NCI-H1105 treated with DMSO at 0.1 percent for 48 hours (cell line): ENCODE results near the gene ARID5B.
A peak's percentile ranks its signal among the peaks of the same experiment; 100 is the strongest.

Source experiments
- DNase-seq: peaks from one replicate; lab custom pipeline; 2025; lab: John Stamatoyannopoulos, UW

Gene ARID5B

DNA sequence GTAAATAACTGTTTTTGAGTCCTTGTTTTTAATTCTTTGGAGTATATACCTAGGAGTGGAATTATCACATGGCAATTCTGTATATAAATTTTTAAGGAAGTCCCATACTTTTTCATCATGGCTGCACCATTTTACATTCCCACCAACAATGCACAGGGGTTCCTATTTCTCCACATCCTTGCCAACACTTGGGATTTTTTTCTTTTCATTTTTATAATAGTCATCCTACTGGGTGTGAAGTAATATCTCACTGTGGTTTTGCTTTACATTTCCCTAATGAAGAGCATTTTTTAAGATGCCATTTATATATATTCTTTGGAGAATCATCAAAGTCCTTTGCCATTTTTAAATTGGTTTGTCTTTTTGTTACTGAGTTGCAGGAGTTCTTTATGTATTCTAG, 89.7 kb downstream of the ARID5B start:
- no peak for DNase-seq

DNA sequence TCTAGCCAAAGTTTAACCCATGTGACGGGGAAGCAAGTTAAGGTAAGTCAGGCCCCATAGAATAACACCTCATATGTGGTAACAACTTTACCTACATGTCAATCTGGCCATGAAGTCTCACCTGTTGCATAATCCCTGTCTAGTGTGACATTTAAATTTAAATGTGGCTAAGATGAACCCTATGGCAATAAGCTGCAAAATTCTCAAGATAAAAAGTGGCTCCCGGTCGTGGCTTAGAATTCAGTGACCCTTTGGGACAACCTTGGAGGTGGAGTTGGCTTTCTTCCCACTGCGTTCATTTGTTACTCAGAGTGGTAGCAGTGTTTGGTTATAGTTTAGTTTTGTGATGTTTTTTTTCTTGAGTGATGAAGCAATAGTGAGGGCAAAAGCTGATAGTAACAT, 90.6 kb downstream of the ARID5B start:
- no peak for DNase-seq

DNA sequence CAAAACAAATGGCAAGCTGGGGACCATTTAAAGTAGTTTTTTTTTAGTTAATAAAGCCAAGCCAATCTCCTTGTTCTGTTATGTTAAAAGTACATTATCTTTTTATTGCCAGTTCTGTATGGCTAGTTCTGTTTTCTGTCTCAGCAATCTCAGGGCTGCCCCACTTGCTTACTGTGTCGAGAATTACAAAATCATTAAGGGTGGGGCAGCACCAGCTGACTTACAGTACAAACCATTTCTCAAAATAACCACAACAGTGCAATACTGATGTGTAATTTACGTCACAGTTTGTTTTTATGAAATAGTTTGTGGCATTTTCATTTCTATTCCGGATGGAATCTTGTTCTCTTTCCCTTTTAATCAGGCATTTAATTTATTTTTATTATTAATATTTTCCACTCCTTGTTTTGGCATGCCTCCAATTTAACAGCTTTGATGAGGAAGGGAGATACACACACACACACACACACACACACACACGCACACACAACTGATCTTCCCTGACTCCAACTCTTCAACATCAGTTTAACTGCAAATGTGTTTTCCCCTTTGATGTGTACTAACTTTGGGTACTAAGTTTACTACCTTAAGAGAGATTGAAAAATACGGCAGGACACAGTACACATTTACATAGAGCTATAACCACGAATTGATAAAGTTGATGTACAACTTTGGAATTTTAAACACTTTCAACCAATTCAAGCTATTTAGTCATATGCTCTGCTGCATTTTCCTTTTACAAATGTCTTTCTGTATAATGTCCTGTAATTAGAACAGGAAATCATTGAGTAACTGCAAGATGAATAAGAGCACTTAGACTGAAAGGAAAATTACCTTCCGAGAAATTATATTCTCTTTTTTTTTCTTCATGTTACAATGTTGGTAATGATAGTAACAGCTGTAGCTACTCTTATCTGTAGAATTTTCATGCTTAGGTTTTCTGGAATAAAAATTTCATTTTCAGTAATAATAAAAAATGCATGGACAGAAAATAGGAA, 91.5 kb downstream of the ARID5B start:
- DNase-seq = peak; percentile 84

DNA sequence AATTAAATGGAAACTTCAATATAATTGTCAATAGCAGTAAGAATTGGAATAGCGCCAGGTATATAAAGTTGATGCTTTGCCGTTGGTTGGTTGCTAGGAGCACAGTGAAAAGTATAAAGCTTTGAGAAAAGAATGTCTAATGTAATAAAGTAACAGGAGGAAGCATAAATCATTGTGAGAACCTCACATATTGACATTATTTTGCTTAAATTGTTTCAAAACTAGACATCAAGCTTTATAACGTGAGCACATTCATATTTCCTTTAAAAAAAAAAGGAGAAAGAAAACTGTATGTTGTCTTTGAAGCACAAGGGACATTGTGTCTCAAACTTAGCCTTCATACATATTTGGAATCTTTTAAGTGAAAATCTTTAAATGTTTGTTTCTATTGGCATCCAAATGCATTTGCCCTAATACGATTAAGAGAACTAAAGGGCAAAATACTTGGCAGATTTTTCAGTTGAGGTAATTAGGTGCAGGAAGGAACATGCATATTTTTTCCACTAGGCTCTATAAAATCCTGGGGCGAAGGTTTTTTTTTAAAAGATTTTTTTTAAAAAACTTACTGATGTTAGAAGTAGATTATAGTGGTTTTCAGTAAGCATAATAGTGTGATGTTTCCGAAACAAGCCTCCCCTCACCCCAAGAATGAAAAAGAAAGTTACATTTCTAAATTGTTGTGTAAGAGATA, 92.4 kb downstream of the ARID5B start:
- DNase-seq = peak; percentile 84

DNA sequence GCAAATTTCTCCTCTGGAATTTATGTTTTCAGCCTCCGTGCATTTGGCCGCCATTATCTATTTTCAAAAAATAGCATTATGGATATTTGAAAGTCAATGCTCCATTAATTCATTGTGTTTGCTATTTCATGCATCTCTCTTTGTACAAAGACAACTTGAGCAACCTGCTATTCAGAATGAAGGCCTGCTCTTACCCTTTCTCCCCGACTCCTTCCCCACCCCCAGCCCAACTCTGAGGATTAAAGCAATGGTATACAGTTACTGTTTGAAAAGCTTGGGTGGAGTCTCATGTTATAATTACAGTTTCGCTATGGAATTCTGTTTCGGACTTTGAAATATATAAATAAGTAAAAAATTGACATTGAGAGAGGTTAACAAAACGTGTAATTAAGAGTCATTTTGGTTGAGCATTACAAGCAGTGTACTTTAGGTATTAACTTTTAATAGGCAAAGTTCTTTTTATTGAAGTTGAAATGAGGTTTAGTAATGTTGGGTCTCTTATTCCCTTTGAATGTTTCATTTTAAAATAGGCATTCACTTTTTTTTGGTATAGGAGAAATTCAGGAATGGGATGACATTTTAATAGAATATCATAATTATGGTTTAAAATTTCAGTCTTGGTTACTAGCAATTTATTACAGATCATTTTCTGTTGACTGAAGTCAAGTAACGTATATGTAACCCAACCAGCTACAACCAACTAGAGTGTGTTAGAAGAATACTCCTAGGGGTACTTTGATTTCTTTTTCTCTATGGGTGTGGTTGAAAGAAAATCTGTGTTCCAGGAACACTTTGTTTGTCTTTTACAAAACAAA, 93.1 kb downstream of the ARID5B start:
- DNase-seq = no peak

DNA sequence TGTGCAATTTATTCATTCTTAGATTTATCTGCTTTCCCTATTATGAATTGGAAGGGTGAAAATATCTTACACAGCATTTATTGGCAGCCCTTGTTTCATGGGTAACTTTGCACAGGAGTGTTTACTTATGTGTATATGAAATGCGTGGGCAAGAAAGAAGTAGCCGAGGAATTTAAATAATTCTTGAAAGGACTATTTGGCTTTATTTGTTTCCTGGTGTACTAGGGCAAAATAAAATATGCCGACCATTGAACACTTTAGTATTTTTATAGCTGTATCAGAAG, 93.7 kb downstream of the ARID5B start:
- DNase-seq = no peak

DNA sequence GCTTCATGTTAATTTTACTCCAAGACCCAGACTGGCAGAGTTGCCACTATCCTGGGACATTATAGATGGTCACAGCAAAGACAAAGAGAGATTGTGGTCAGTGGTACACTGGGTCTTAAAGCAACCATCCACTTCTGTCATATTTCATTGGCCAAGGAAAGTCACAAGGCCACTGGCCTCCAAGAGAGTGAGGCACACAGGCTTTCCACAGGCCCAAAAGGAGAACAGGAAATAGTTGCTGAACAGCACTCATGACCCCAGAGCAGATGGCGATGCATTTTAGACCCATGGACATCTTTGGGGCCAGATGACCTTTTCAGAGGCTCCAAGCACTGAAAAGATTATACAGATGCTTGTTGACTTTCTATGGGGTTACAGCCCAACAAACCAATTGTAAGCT, 97.4 kb downstream of the ARID5B start:
- DNase-seq = no peak

DNA sequence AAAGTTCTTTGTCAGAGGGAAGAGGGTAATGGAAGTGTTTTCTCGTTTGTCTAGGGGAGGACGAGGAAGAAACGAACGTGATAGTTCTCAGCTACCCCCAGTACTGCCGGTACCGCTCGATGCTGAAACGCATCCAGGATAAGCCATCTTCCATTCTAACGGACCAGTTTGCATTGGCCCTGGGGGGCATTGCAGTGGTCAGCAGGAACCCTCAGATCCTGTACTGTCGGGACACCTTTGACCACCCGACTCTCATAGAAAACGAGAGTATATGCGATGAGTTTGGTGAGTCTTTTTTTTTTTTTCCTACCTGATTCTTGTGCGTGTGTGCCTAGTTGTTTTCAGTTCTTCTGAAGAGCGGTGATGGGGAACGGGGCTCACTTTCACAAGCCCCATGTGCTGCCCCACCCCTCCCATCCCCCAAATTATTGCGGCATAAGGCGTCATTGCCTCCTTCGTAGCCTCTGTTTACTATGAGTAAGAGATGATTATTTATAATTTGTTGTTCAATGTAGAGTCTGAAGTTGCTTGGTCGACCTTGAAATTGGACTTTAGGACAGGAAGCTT, 98.6 kb downstream of the ARID5B start:
- no peak for DNase-seq

DNA sequence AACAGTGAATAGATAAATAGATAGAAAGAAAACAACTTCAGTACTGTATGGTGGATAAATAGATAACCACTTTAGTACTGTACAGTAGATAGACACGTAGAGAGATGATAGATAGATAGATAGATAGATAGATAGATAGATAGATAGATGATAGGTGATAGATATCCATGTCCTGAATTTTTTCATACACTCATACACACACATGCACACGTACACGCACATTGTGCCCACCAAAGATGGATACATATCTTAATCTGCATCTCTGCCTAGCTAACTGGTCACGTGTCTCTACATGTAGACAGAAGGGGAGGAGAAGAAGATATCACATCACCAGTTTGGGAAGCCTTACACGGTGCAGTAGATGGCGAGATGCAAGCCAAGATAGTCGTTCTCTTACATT, 99.2 kb downstream of the ARID5B start:
- DNase-seq = no peak

DNA sequence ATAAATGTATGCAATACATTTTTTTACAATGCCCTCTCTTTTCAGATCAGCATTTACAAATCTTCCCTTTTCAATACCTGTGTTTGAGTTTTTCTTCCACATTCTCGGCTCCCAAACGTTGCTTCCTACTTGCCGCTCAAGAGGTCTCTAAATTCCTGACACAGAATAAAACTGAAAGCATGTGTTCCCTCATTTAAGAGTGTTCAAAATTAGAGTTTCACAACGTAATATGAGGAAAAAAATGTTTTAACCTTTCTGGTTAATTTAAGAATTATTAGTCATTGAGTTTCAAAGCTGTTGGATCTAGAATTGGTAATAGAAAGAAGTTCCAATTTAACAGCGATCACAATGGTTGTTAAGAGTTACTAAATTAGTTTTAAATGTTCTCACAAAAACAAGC, 100.4 kb downstream of the ARID5B start:
- no peak for DNase-seq

DNA sequence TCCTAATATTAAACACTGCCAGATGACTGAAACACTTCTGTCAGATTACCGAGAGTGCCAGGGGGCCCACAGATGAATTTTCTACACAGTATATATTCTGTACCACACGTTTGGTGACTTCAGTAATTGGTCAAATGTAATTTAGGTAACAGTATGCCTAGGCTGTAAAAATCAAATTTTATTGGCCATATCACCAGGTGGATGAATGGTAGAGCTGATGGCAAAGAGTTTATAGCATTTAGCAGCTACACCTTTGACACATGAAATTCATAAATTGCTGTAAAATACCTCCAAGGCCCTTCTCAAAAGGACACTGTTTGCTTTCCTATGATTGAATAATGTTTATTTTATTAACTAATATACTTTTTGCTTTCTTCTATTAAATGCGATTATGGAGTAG, 101.3 kb downstream of the ARID5B start:
- no peak for DNase-seq

DNA sequence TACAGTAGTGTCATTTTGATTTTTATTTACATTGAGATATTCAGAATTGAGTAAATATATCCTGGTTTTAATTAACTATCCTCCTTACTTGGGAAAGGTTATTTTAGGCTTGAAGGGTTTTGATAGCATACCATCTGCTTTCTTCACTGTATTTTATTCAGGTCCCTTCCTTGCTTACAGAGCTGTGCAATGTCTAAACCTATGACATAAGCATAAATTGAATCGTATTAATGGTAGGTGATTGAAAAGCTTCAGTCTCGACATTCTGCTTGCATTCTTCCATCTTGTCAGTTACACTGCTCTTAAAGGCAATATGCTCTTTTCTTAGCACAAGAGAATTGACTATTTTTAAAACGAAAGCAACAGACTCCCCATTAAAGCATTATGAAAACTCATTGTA, 102.5 kb downstream of the ARID5B start:
- DNase-seq = no peak

DNA sequence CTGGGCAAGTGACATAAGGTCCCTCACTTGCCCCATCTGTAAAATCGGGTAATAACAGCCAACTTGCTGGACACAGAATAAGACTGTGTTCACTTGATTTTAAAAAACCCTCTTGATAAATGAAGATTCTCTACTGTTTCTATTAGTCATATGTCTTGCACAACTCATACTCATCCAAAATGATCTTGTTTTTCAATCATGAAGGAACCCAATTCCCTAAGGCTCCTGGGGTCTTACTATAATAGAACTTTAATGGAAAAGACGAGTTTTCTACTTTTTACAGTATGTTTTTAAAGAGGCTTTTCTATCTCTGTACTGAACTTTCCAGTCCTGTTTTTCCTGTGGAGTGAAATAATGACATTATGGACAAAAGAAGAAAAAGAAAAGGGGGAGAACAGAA, 103.8 kb downstream of the ARID5B start:
- no peak for DNase-seq

DNA sequence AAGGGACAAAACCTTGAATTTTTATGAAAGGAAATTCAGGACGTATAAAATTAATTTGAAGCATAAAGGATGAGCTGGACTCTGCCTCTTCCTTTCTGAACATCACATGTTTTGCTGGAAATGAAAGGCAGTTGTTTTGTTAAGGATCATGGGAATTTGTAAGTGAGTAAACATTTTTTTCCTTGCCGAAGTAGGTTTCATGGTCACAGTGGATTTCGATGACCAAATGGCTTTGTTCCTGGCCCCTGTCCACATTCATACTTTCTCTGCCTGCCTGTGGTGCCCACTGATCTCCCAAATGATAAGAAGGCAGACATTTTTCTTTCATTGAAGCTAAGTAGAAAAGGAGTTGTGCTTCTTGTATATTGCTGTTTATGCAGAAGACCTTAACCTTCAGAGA, 104.2 kb downstream of the ARID5B start:
- DNase-seq = no peak

DNA sequence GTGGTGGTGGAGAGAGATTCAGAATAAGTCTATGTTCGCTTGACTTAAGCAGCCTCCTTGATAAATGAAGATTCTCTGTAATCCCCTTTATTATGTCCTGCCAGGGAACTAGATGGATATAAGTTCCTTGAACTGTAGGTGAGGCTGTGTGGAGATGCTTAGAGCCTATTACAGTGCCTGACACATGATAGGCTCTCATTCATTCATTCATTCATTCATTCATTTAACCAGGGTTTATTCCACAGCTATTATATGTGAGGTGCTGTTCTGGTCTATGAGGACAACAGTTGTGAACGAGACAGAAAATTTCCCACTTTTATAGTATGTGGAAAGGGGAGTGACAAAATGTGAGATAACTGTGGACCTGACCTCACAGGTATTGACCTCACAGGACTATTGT, 105.6 kb downstream of the ARID5B start:
- DNase-seq = no peak

DNA sequence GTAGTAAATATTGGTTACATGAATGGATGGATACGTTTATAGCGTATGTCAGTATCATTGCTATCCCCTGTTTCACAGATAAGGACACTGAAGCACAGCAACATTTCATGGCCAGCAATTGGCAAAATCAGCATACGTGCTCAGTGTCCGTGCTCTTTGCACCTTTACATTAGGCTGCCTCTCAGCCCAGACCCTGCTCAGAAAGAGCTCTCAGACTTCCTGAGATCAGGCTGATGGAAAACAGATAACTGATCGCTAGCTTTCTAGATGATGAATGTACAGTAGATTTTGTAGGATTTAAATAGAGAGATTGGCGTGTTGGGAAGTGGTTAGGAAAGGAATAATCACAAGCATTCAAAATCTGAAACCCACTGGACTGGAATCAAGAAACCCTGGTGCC, 106.7 kb downstream of the ARID5B start:
- no peak for DNase-seq

DNA sequence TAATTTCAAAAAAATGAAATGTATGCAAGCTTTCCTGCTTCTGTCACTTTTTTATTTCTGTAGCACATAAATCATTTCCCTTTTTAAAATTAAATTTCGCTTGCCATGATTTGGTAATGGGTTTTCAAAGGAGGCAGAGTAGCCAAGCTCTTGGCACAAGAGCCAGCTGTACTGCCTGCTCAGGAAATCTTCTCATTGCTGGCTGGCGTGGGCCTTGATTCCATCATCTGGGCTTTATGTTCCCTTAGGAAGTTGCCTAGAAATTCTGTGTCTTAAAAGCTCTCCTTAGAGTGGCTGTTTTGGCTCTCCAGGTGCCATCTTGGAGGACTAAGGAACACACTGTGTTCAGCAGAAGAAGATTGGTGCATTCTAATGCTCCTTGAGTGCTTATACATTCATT, 107.4 kb downstream of the ARID5B start:
- DNase-seq = no peak

DNA sequence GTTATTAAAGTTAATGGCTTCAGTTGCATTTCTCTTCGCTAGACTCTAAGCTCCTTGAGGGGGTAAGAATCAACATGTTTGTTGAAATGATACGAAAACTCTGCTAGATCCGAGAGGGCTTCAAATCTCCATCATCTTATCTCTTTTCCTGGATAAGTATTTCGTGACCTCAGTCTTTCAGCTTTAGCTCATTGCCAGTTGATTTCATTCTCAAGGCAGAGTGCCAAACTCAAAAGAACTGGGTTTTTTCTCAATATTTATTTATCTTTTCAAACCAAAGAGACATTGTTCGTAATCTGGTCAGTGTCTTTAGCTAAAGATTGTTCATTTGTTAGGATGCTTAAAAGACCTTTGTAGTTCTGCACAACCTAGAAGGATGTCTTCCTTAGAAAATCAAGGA, 108.9 kb downstream of the ARID5B start:
- DNase-seq = no peak

DNA sequence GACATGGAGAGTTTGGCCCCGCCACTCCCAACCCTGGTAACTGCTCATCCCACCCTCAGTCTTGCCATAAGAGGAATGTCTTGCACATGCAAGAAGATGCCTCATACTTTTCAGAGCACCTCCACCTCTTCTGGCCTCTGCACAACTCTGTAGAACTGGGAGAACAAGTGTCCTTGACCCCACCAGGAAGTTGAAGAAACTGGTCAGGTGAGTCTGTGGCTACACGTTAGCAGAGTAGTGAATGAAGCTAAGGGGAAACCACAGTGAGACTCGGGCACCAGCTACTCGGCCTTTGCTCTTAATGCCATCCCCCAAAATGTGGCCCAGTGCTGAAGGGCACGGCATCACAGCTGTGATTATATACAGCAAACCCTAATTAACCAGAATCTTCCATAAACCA, 110.1 kb downstream of the ARID5B start:
- DNase-seq = no peak

DNA sequence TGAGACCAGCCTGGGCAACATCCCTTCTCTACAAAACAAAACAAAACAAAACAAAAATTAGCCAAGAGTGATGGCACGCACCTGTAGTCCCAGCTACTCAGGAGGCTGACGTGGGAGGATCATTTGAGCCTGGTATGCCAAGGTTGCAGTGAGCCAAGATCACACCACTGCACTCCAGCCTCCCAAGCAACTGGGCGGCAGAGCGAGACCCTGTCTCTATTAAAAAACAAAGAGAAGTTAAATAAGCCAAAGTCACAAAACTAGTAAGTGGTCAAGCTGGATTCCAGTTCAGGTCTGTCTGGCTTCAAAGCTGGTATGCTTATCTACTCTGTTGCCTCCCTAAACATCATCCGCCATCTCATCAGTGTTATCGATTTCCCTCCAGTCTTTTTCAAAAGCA, 110.8 kb downstream of the ARID5B start:
- no peak for DNase-seq

DNA sequence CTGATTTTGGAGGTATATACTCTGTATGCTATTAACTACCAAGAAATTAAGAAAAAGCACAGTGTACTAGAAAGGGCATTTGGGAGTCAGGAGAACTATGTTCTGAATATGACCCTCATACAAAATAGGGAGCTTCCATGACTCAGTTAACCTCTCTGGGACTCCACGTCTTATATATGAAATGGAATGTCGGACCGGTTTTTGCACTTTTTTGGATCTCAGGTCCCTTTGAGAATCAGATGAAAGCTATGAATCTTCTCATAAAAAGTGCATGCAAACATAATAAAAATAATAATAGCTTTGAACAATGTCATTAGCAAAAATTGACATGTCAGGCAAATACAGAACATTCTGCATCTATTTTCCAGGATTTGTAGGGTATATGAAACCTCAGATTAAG, 113.0 kb downstream of the ARID5B start:
- no peak for DNase-seq

DNA sequence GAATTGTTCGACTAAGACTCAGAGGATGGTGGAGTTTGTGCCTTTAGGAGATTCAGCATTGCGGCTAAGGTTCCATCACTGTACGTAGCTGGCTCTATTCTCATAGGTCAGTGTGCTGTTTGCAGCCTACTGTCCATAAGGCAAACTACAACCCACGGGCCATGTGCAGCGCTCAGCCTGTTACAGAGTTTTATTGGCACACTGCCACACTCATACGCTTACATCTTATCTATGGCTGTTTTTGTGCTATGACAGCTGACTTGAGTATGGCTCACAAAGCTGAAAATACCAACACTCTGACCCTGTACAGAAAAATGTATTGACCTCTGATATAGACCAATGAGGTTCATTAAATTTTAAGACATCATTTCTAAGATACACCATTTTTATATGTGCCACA, 114.5 kb downstream of the ARID5B start:
- DNase-seq = no peak
